Adipocyte (in vitro differentiated cells): ENCODE results near the gene NCOR2.

Experiments
- DNase-seq: peaks from one replicate; pipeline ENCODE4 v3.0.0-alpha.2; 2015; ENCODE audit warnings: low read depth
- H3K27me3 ChIP-seq: replicated peaks from 2 replicates; pipeline ENCODE4 v1.7.0; 2013; ENCODE audit warnings: mild to moderate bottlenecking, low read length, moderate library complexity; ENCODE audit not compliant: control insufficient read depth, insufficient read depth
- H3K36me3 ChIP-seq: 2 replicates; pipeline ENCODE4 v1.7.0; 2013; ENCODE audit warnings: low read length, mild to moderate bottlenecking, moderate library complexity; ENCODE audit not compliant: control insufficient read depth, insufficient read depth, severe bottlenecking
- H3K4me1 ChIP-seq: 2 replicates; pipeline ENCODE4 v1.7.0; 2013; ENCODE audit warnings: mild to moderate bottlenecking, low read length, moderate library complexity; ENCODE audit not compliant: control insufficient read depth, insufficient read depth
- H3K4me3 ChIP-seq: 2 replicates; pipeline ENCODE4 v1.7.0; 2013; ENCODE audit warnings: mild to moderate bottlenecking, low read length, moderate library complexity
- H3K9ac ChIP-seq: 2 replicates; pipeline ENCODE4 v1.7.0; 2013; ENCODE audit warnings: mild to moderate bottlenecking, low read length, moderate library complexity
- H3K9me3 ChIP-seq: 2 replicates; pipeline ENCODE4 v1.7.0; 2013; ENCODE audit warnings: mild to moderate bottlenecking, low read length, moderate library complexity; ENCODE audit not compliant: control insufficient read depth

NCOR2 gene

DNA sequence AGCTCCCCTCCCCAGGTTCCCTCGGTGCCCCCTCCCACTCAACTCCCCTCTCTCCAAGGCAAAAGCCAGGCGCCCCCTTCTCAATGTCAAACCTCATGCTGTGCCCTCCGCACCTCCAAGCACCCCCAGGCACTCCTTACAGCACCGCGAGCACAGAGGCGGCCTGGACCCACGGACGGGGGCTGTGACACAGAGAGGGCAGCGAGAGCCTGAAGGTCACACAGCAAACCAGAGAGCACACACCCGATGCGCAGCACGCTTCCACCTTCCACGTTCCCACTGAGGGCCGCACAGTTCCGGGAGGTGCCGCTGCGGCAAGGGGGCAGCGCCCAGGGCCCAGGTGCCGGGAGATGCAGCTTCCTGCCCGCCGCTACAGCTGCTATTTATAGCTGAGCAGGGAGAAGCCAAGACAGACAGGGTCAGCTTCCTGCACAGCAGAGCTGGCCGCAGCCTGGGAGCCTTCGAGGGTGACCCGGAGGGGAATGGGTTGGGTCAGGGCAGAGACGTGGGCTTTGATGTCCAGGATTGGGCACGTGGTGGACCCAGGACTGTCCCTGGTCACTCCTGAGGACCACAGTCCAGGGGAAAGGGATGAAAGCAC lies 12.9 kb downstream of the NCOR2 start:
- H3K36me3 ChIP-seq: no peaks in the 10 kb centered on the region
- DNase-seq: no peak
- H3K27me3 ChIP-seq: no peaks in the 10 kb centered on the region
- no peak overlapping the region for H3K9ac ChIP-seq
- H3K4me1 ChIP-seq: peaks cover 22% of the 10 kb centered on the region
- H3K9me3 ChIP-seq: no peaks in the 10 kb centered on the region
- H3K4me3 ChIP-seq: no peak overlapping the region

DNA sequence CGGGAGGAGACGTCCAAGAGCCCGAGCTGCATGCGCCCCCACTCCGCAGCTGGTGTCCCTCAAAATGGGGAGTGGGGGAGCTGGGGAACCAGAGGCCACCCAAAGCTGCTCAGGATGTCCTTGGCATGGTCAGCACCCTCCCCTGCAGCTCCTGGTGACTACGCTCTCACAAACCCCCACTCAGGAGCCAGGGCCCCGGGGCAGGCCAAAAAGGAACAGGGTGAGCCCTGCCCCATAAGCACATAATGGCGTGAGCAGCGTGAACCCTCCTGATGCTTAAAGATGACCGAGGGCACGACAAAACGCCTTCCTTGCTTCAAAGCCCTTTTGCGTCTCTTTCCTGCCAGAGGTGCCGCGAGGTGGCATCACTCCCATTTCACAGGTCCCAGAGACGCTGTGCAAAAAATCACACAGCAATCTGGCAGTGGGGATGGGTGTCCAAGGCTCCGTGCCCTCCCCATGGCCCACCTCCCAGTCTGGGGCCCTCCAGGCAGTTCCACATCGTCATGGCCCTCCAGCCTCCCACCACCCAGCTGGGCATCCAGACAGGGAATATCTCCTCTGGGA lies 13.5 kb downstream of the NCOR2 start:
- no peak for DNase-seq

DNA sequence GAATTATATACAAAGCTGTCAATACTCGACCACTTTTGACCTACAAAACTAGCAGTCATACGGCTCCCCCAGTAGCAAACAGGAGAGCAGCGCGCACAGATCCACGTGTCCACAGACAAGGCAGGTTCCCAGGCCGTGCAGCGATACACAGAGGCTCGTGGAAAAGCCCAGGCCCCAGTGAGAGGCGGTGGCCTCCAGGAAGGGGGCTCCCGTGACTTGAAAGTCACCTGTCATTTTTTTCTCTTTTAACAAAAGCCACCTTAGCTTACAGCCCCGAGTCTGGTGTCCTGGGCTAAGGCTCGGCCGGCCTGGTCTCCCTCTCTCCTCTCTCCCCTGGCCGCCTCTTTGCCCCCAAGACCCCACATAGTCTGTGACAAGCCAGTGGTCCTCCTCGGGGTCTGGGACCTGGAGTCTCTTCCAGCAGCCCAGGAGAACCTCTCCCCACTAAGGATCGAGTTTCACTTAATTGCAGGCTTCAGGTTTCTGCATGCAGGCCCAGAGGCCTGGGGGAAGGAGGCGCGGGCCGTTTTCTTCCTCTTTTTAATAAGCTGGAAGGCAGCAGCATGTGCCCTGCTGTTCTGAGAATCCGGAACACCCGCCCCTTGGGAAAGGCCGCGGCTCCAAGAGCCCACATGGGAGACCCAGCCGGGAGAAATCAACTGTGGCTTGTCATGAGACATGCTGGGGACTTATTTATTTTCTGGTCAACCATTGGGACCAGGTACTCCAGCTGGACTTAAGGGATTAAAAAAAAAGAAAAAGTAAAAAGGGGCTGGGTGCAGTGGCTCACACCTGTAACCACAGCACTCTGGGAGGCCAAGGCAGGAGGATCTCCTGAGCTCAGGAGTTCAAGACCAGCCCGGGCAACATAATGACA lies 15.9 kb downstream of the NCOR2 start:
- no peaks in the 10 kb centered on the region for H3K27me3 ChIP-seq
- H3K36me3 ChIP-seq: no peaks in the 10 kb centered on the region
- no peaks in the 10 kb centered on the region for H3K9me3 ChIP-seq
- H3K9ac ChIP-seq: peak overlapping the region; percentile 51
- H3K4me1 ChIP-seq: peaks cover 39% of the 10 kb centered on the region
- DNase-seq: peak; percentile 67
- no peak overlapping the region for H3K4me3 ChIP-seq

More for the DNA sequence above, 13.5 kb downstream of the NCOR2 start:
- no peaks in the 10 kb centered on the region for H3K36me3 ChIP-seq
- H3K4me1 ChIP-seq: peaks cover 28% of the 10 kb centered on the region
- no peak overlapping the region for H3K9ac ChIP-seq
- no peaks in the 10 kb centered on the region for H3K9me3 ChIP-seq
- H3K4me3 ChIP-seq: no peak overlapping the region
- no peaks in the 10 kb centered on the region for H3K27me3 ChIP-seq

DNA sequence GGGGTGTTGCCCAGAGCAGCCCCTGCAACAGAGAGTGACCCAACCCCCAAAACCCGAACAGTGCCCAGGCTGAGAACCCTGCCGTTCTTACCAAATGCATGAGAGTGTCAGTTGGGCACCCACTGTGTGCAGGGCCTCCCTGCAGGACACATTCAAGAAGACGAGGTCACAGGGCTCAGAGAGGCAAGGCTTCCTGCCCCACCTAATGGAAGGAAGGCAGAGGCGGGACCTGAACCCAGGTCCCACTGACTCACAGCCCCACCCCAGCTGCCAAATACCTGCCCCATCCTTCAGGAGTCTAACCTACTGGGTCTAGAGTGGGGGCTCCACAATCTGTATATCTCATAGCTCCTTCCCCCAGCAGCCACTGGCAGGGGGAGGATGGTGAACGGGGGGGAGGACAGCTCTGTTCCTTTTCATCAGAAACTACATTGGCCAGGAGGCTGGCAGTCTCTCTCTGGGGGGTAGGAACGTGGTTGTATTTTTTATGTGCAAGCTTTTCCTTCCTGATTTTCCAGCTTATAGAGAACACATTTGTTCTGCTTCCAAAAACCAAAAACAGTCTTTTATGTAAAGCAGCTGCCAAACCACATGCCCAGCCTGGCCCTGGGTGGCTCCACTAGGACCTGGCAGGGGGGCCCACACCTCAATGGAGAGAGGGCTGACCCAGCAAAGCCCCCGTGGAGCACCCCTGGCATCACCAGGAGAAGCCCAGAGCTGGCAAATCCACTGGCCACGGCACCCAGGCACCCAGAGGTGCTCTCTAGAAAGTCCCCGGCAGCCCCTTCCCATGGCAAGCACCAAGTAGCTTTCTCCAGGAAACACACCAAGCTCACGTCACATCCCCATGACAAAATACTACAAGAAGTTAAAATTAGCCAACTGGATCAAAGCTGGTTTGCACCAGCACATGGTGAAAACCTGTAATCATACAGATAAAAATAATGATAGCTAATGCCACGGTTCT lies 17.0 kb downstream of the NCOR2 start:
- peaks cover 50% of the 10 kb centered on the region for H3K4me1 ChIP-seq

GRCh38 chr12:124549629-124550028 lies 17.8 kb downstream of the NCOR2 start:
- H3K4me3 ChIP-seq: no peak overlapping the region
- peak overlapping the region; percentile 6 for H3K9ac ChIP-seq
- no peak for DNase-seq
- peaks cover 58% of the 10 kb centered on the region for H3K4me1 ChIP-seq
- no peaks in the 10 kb centered on the region for H3K36me3 ChIP-seq
- H3K9me3 ChIP-seq: no peaks in the 10 kb centered on the region
- H3K27me3 ChIP-seq: no peaks in the 10 kb centered on the region

More for the DNA sequence above, 17.0 kb downstream of the NCOR2 start:
- H3K9ac ChIP-seq: peak overlapping the region; percentile 51
- no peaks in the 10 kb centered on the region for H3K36me3 ChIP-seq
- no peaks in the 10 kb centered on the region for H3K27me3 ChIP-seq
- no peak overlapping the region for H3K4me3 ChIP-seq
- no peaks in the 10 kb centered on the region for H3K9me3 ChIP-seq
- peak; percentile 33 for DNase-seq

GRCh38 chr12:124548854-124549378 lies 18.5 kb downstream of the NCOR2 start:
- Histone ChIP-seq H3K9me3 (no peaks in the 10 kb centered on the region), H3K4me1 (peaks cover 65% of the 10 kb centered on the region), H3K4me3 (peak overlapping the region; percentile 29), H3K27me3 (no peaks in the 10 kb centered on the region), H3K36me3 (no peaks in the 10 kb centered on the region), H3K9ac (peak overlapping the region; percentile 52)
- peak; percentile 80 for DNase-seq

- no peak overlapping the region for H3K4me3 ChIP-seq
- no peak for DNase-seq
- H3K4me1 ChIP-seq: peaks cover 68% of the 10 kb centered on the region
- H3K9me3 ChIP-seq: no peaks in the 10 kb centered on the region
- H3K36me3 ChIP-seq: no peaks in the 10 kb centered on the region
- no peak overlapping the region for H3K9ac ChIP-seq
- H3K27me3 ChIP-seq: no peaks in the 10 kb centered on the region
Observed at GRCh38 chr12:124547626-124548025, 19.8 kb downstream of the NCOR2 start.

DNA sequence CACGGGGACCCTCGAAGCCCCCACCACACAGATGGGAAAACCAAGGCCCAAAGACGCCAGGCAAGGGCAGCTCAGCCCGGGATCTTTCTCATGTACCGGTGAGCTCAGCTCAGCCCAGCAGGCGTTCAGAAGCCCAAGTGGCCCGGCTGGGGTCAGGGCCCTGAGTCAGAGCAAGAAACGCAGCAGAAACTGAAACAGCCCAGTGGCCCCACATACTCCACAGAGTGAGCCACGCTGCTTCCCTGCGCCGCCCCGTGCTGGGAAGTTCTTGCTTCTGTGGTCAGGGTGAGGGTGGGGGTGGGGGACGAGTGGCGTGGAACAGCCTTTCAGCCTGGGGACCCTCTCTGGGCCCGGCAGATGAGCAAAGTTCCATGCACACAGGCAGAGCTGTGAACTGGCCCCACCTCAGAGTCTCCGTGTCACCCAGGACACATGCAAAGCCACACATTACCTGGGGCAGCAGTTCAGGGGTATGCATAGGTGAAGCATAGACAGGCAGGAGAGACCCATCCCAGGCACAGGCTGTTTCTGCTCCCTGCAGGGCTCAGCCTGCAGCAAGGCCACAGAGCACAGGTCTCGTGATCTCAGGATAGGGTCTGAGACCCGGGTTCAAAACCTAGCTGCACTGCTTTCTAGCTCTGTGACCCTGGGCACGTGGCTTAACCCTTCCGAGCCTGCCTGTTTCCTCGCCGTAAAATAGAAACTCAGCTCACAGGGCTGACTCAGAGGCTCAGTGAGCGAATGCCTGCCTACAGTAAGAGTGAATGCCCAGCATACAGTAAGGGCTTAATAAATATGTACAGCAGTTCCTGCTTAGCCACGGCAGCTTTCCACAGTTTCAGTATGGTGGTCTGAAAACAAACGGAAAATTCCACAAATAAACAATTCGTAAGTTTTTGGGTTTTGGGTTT lies 21.6 kb downstream of the NCOR2 start:
- Histone ChIP-seq H3K4me3 (peak overlapping the region; percentile 39), H3K9ac (peak overlapping the region; percentile 73), H3K9me3 (no peaks in the 10 kb centered on the region), H3K4me1 (peaks cover 66% of the 10 kb centered on the region), H3K27me3 (no peaks in the 10 kb centered on the region), H3K36me3 (no peaks in the 10 kb centered on the region)
- no peak for DNase-seq

DNA sequence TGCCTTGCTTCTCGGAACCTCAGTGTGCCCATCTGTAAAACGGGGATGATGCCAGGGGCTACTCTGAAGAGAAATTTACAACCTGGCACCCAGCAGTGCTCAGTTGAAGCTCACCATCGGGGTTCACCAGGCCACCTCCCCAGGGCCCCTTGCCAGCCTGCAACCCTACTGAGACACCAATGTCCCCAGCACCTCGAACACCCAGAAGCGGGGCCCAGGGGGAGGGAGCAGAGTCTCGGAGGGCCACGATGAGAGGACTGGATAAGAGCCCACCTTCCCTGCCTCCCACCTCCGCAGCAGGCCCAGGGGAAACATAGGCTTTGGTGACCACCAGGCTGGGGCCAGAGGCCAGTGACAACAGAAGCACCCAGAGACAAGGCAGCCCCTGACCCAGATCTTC lies 22.4 kb downstream of the NCOR2 start:
- H3K9me3 ChIP-seq: no peaks in the 10 kb centered on the region
- peak overlapping the region; percentile 73 for H3K9ac ChIP-seq
- peaks cover 58% of the 10 kb centered on the region for H3K4me1 ChIP-seq
- no peak for DNase-seq
- no peaks in the 10 kb centered on the region for H3K27me3 ChIP-seq
- H3K4me3 ChIP-seq: no peak overlapping the region
- H3K36me3 ChIP-seq: no peaks in the 10 kb centered on the region
